HL-60 (cell line): ENCODE results near the gene ACAD8.

Source experiments
- CTCF ChIP-seq: IDR thresholded peaks from one replicate; pipeline ENCODE4 v1.5.1; 2011; ENCODE audit warnings: low read length, control low read depth, inconsistent platforms; ENCODE audit not compliant: insufficient read depth
- GABPA ChIP-seq: IDR thresholded peaks from 2 replicates; pipeline ENCODE4 v1.6.1; 2012; ENCODE audit warnings: low read depth
- POLR2AphosphoS5 ChIP-seq: IDR thresholded peaks from 2 replicates; pipeline ENCODE4 v1.6.1; 2012; ENCODE audit warnings: low read depth

GRCh38 chr11:134267966-134268365 is 14.6 kb downstream of the ACAD8 start:
- TF ChIP-seq CTCF (no peak), GABPA (no peak), POLR2AphosphoS5 (no peak)
